NB4 (cell line): ENCODE measurements around the gene AGT.

ENCODE experiments used
- DNase-seq: peaks from one replicate; pipeline ENCODE4 v3.0.0; 2010; ENCODE audit warnings: low read depth
- H3K4me3 ChIP-seq: one replicate; pipeline ENCODE4 v1.5.1; 2011; ENCODE audit warnings: mild to moderate bottlenecking, low read depth, low read length, moderate library complexity
- CTCF ChIP-seq: IDR thresholded peaks from one replicate; pipeline ENCODE4 v1.5.1; 2012; ENCODE audit warnings: low read depth, low read length
- MAX ChIP-seq: IDR thresholded peaks from 2 replicates; pipeline ENCODE4 v1.6.1; 2011; ENCODE audit warnings: low read depth, low read length
- MYC ChIP-seq: IDR thresholded peaks from 2 replicates; pipeline ENCODE4 v1.6.1; 2011; ENCODE audit warnings: low read depth, low read length
- POLR2A ChIP-seq: IDR thresholded peaks from 2 replicates; pipeline ENCODE4 v1.6.1; 2011; ENCODE audit warnings: mild to moderate bottlenecking; ENCODE audit not compliant: insufficient read length; ENCODE audit errors: extremely low read depth

The AGT gene

GRCh38 chr1:230696722-230697437 is 17.0 kb downstream of the AGT start:
- no peak for TF ChIP-seq MYC
- TF ChIP-seq CTCF: no peak
- TF ChIP-seq POLR2A: no peak
- no peak for TF ChIP-seq MAX
- DNase-seq: no peak
- H3K4me3 ChIP-seq: no peak overlapping the region

DNA sequence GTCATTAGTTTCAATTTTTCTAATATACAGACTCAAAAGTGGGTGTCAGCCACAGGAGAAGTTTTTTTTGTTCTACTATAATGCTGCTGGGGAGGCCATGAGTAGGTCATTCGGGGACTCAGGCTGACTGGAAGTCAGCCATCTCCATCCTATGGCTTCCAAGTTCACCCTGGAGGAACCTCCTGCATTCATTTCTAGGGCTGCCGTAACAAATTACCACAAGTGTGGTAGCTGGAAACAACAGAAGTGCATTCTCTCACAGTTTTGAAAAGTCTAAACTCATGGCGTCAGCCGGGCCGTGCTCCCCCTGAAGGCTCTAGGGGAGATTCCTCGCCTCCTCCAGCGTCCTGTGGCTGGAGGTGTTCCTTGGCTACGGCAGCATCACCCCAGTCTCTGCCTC is 17.7 kb downstream of the AGT start:
- TF ChIP-seq POLR2A (no peak), MYC (no peak), MAX (no peak), CTCF (no peak)
- no peak overlapping the region for H3K4me3 ChIP-seq
- DNase-seq: no peak

GRCh38 chr1:230694991-230695390 is 18.9 kb downstream of the AGT start:
- TF ChIP-seq MYC: no peak
- TF ChIP-seq POLR2A: no peak
- no peak for TF ChIP-seq MAX
- no peak for TF ChIP-seq CTCF
- DNase-seq: no peak
- no peak overlapping the region for H3K4me3 ChIP-seq

GRCh38 chr1:230694464-230694863 is 19.5 kb downstream of the AGT start:
- no peak for DNase-seq
- TF ChIP-seq CTCF (no peak), POLR2A (no peak), MYC (no peak), MAX (no peak)
- H3K4me3 ChIP-seq: no peak overlapping the region

- no peak for DNase-seq
- H3K4me3 ChIP-seq: no peak overlapping the region
- TF ChIP-seq MAX (no peak), POLR2A (no peak), MYC (no peak), CTCF (no peak)
These were observed 20.1 kb downstream of the AGT start for GRCh38 chr1:230693777-230694176.
